OCI-LY1 (cell line): Measurements from ENCODE around the gene ABHD16A.

Experiments
- H2AFZ ChIP-seq: fragments of 200-600 bp; sonication (generic), shearing (Covaris generic); 2 replicates; pipeline ENCODE4 v1.6.0; 2014; ENCODE audit warnings: antibody characterized with exemption, mild to moderate bottlenecking, low read length
- H3F3A ChIP-seq: fragments of 200-600 bp; sonication (generic), shearing (Covaris generic); 2 replicates; pipeline ENCODE4 v1.6.0; 2014; ENCODE audit warnings: mild to moderate bottlenecking, antibody characterized with exemption, low read length, moderate library complexity; ENCODE audit not compliant: insufficient read depth
- H3K27ac ChIP-seq: fragments of 200-600 bp; sonication (generic); 2 replicates; pipeline ENCODE4 v1.5.1; 2014; ENCODE audit warnings: low read length, mixed run types, mild to moderate bottlenecking, low read depth; ENCODE audit not compliant: poor library complexity, severe bottlenecking
- H3K27me3 ChIP-seq: fragments of 200-600 bp; sonication (generic); 2 replicates; pipeline ENCODE4 v1.6.0; 2014; ENCODE audit warnings: antibody characterized with exemption, mild to moderate bottlenecking, low read length, moderate library complexity; ENCODE audit not compliant: insufficient read depth
- H3K36me3 ChIP-seq: fragments of 200-600 bp; sonication (generic); 2 replicates; pipeline ENCODE4 v1.6.1; 2014; ENCODE audit warnings: mild to moderate bottlenecking, antibody characterized with exemption, low read length, moderate library complexity, mixed read lengths; ENCODE audit not compliant: insufficient read depth
- H3K4me1 ChIP-seq: fragments of 200-600 bp; sonication (generic); 2 replicates; pipeline ENCODE4 v1.5.1; 2014; ENCODE audit warnings: mild to moderate bottlenecking, low read length, moderate library complexity; ENCODE audit not compliant: insufficient read depth, severe bottlenecking
- H3K4me2 ChIP-seq: fragments of 200-600 bp; sonication (generic), shearing (Covaris generic); 2 replicates; pipeline ENCODE4 v1.6.1; 2014; ENCODE audit warnings: low read length
- H3K4me3 ChIP-seq: fragments of 200-600 bp; sonication (generic); 2 replicates; pipeline ENCODE4 v1.5.1; 2014; ENCODE audit warnings: low read length, low read depth, mild to moderate bottlenecking, mixed read lengths; ENCODE audit not compliant: poor library complexity, severe bottlenecking
- H3K79me2 ChIP-seq: fragments of 200-600 bp; shearing (Covaris generic); 2 replicates; pipeline ENCODE4 v1.6.1; 2016; ENCODE audit warnings: mixed run types, low read length, mixed read lengths; ENCODE audit not compliant: insufficient read depth
- H3K9ac ChIP-seq: fragments of 200-600 bp; sonication (generic), shearing (Covaris generic); 2 replicates; pipeline ENCODE4 v1.6.1; 2014; ENCODE audit warnings: mild to moderate bottlenecking, low read length, mixed read lengths
- H3K9me2 ChIP-seq: fragments of 200-600 bp; sonication (generic), shearing (Covaris generic); 2 replicates; pipeline ENCODE4 v1.6.1; 2014; ENCODE audit warnings: low read depth, mild to moderate bottlenecking, low read length, mixed read lengths
- H3K9me3 ChIP-seq: fragments of 200-600 bp; shearing (Covaris generic); 2 replicates; pipeline ENCODE4 v1.6.1; 2014; ENCODE audit warnings: low read length, mixed read lengths
- H4K20me1 ChIP-seq: fragments of 200-600 bp; sonication (generic), shearing (Covaris generic); 2 replicates; pipeline ENCODE4 v1.6.0; 2016; ENCODE audit warnings: mild to moderate bottlenecking, low read length; ENCODE audit not compliant: insufficient read depth
- EZH2 ChIP-seq: fragments of 200-600 bp; sonication (generic), shearing (Covaris generic); IDR thresholded peaks from 2 replicates; pipeline ENCODE4 v1.8.0; 2017; ENCODE audit warnings: borderline replicate concordance, mixed run types, mild to moderate bottlenecking, antibody characterized with exemption, low read length, moderate library complexity, mixed read lengths
- TF ChIP-seq, protein P1 (sequence below): fragments of 200-600 bp; sonication (generic), shearing (Covaris generic); IDR thresholded peaks from 2 replicates; pipeline ENCODE4 v1.5.1; 2017; ENCODE audit warnings: mild to moderate bottlenecking, antibody characterized with exemption, low read length, moderate library complexity, mixed read lengths

Gene ABHD16A

DNA sequence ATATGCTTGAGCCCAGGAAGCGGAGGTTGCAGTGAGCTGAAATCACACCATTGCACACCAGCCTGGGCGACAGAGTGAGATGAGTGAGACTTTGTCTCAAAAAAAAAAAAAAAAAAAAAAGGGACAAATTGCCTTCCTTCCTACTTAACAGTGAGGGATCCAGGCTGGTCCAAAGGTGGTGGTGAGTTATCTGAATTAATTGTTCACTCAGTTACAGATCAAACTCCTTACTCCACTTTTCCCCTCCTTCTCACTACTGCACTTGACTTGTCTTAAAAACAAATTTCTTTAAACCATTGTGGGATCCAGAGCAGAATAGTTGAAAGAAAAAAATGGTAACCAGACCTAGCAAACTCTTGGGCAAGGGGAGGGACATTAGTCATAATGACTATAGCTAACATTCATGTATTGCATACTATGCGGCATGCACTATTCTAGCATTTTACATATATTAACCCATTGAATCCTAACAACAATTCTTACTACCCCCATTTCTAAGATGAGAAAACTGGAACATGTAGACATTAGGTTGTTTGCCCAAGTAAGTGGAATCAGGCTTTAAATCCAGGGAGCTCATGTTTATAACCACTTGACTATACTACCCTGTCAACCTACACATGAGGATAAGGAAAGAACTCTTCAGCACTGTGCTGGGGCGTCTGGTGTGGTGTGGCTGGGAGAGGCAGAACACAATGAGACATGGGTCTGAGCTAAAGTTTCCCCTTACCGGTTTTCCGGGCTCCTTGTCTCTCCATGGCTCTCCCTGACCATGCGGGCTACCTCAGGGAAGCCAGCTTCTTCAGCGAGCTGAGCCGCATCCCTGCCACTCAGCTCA lies 39.8 kb downstream of the ABHD16A start:
- H3F3A ChIP-seq = no peaks in the 10 kb centered on the region
- TF ChIP-seq EZH2 = no peak
- TF ChIP-seq, protein P1, sequence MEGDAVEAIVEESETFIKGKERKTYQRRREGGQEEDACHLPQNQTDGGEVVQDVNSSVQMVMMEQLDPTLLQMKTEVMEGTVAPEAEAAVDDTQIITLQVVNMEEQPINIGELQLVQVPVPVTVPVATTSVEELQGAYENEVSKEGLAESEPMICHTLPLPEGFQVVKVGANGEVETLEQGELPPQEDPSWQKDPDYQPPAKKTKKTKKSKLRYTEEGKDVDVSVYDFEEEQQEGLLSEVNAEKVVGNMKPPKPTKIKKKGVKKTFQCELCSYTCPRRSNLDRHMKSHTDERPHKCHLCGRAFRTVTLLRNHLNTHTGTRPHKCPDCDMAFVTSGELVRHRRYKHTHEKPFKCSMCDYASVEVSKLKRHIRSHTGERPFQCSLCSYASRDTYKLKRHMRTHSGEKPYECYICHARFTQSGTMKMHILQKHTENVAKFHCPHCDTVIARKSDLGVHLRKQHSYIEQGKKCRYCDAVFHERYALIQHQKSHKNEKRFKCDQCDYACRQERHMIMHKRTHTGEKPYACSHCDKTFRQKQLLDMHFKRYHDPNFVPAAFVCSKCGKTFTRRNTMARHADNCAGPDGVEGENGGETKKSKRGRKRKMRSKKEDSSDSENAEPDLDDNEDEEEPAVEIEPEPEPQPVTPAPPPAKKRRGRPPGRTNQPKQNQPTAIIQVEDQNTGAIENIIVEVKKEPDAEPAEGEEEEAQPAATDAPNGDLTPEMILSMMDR = no peak
- H3K4me2 ChIP-seq = peak overlapping the region; percentile 82
- H3K4me3 ChIP-seq = peak overlapping the region; percentile 100
- no peaks in the 10 kb centered on the region for H3K9me2 ChIP-seq
- peak overlapping the region; percentile 92 for H3K9ac ChIP-seq
- peaks cover 28% of the 10 kb centered on the region for H3K79me2 ChIP-seq
- peak overlapping the region; percentile 97 for H3K27ac ChIP-seq
- H3K4me1 ChIP-seq = peaks cover 61% of the 10 kb centered on the region
- no peaks in the 10 kb centered on the region for H3K27me3 ChIP-seq
- no peak overlapping the region for H2AFZ ChIP-seq
- no peaks in the 10 kb centered on the region for H3K9me3 ChIP-seq
- no peaks in the 10 kb centered on the region for H4K20me1 ChIP-seq
- peaks cover 40% of the 10 kb centered on the region for H3K36me3 ChIP-seq

DNA sequence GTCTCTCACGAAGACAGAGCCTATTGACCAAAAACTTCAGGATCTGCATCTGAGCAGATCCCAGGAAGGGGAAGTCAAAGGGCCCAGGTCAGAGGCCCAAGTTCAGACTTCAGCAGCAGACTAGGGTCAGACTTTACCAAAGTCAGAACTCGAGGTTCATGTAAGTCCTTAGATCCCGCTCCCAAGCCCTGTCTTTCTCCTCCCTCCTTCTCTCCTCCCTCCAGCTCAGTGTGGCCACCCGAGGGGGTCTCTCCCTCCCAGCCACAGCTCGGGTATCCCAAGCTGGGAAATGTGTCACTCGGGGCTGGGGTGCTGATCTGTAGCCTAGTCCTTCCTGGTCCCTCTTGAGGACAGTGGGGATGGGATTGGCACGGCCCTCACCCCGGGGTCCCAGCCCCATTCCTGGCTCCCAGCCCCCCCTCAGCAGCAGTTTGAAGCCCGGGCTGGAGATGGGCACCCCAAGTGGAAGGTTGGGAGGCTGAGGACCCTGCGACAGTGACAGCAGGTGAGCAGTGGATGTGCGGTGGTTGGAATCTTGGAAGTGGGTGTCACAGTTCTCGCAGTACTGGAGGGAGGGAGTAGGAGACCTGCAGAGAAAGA lies 40.9 kb downstream of the ABHD16A start:
- no peaks in the 10 kb centered on the region for H4K20me1 ChIP-seq
- peaks cover 28% of the 10 kb centered on the region for H3K79me2 ChIP-seq
- no peak overlapping the region for H2AFZ ChIP-seq
- no peak overlapping the region for H3K4me2 ChIP-seq
- no peaks in the 10 kb centered on the region for H3K9me2 ChIP-seq
- TF ChIP-seq EZH2 = no peak
- TF ChIP-seq, protein P1 = no peak
- H3K4me1 ChIP-seq = peaks cover 68% of the 10 kb centered on the region
- H3K27me3 ChIP-seq = no peaks in the 10 kb centered on the region
- peaks cover 29% of the 10 kb centered on the region; the same call in 1 of the 2 replicates for H3K36me3 ChIP-seq
- H3K4me3 ChIP-seq = no peak overlapping the region
- no peaks in the 10 kb centered on the region for H3F3A ChIP-seq
- no peak overlapping the region for H3K27ac ChIP-seq
- no peak overlapping the region for H3K9ac ChIP-seq
- no peaks in the 10 kb centered on the region for H3K9me3 ChIP-seq

DNA sequence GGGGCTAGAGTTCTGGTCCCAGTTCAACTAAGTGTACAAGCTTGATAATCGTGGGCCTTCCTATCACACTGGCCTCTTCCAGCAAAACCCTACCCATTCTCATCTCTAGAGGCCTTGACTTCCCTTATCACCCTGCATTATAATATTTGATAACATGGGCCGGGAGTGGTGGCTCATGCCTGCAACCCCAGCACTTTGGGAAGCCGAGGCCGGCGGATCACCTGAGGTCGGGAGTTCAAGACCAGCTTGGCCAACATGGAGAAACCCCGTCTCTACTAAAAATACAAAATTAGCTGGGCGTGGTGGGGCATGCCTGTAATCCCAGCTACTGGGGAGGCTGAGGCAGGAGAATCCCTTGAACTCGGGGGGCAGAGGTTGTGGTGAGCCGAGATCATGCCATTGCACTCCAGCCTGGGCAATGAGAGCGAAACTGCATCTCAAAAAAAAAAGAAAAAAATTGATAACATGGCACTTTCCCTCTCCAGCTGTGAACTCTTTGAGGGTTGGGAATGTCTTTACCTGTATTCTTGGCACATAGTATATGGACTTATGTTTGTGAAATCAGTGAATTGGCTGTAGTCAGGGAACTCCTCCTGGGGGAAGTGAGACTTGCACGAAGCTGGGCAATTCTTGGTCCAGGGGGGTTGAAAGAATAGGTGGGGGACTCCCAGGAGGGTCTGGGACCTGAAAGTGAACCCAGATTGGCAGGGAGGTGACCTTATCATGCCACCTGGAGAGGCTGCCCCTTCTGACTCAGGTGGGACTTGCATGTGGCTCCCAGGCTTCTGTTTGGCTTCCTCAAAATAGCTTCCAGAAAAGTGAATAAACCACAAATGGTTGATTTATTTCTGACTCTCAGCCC lies 41.6 kb downstream of the ABHD16A start:
- H3K79me2 ChIP-seq = peaks cover 23% of the 10 kb centered on the region
- H3K27ac ChIP-seq = peak overlapping the region; percentile 38
- peak overlapping the region; percentile 89 for H3K4me3 ChIP-seq
- peak overlapping the region; percentile 94; the same call in 1 of the 2 replicates for H3K9ac ChIP-seq
- peaks cover 62% of the 10 kb centered on the region for H3K4me1 ChIP-seq
- no peaks in the 10 kb centered on the region for H3K9me2 ChIP-seq
- TF ChIP-seq, protein P1 = no peak
- TF ChIP-seq EZH2 = no peak
- H3K4me2 ChIP-seq = peak overlapping the region; percentile 97
- no peaks in the 10 kb centered on the region for H3K27me3 ChIP-seq
- H3K36me3 ChIP-seq = peaks cover 22% of the 10 kb centered on the region; the same call in 1 of the 2 replicates
- H3F3A ChIP-seq = no peaks in the 10 kb centered on the region
- no peak overlapping the region for H2AFZ ChIP-seq
- no peaks in the 10 kb centered on the region for H3K9me3 ChIP-seq
- H4K20me1 ChIP-seq = no peaks in the 10 kb centered on the region
